BE2C (cell line): ENCODE measurements around the gene FAM32A.

Experiments
- DNase-seq: peaks from one replicate; pipeline ENCODE4 v3.0.0-alpha.2; 2020
- H3K27me3 ChIP-seq: fragments of 250-450 bp; sonication (Bioruptor Pico); 2 replicates; pipeline ENCODE4 v1.5.1; 2020; ENCODE audit warnings: mild to moderate bottlenecking
- H3K36me3 ChIP-seq: fragments of 250-450 bp; sonication (Bioruptor Pico); 2 replicates; pipeline ENCODE4 v1.5.1; 2020; ENCODE audit warnings: mild to moderate bottlenecking
- H3K4me1 ChIP-seq: fragments of 250-450 bp; sonication (Bioruptor Pico); 2 replicates; pipeline ENCODE4 v1.5.1; 2020
- H3K4me3 ChIP-seq: 2 replicates; pipeline ENCODE4 v1.5.1; 2011; ENCODE audit warnings: low read depth, low read length
- H3K9me3 ChIP-seq: fragments of 250-450 bp; sonication (Bioruptor Pico); 2 replicates; pipeline ENCODE4 v1.5.1; 2020
- TF ChIP-seq, protein P1 (sequence below): IDR thresholded peaks from 2 replicates; pipeline ENCODE4 v1.5.1; 2012; ENCODE audit warnings: mild to moderate bottlenecking, low read depth, low read length

Gene FAM32A

DNA sequence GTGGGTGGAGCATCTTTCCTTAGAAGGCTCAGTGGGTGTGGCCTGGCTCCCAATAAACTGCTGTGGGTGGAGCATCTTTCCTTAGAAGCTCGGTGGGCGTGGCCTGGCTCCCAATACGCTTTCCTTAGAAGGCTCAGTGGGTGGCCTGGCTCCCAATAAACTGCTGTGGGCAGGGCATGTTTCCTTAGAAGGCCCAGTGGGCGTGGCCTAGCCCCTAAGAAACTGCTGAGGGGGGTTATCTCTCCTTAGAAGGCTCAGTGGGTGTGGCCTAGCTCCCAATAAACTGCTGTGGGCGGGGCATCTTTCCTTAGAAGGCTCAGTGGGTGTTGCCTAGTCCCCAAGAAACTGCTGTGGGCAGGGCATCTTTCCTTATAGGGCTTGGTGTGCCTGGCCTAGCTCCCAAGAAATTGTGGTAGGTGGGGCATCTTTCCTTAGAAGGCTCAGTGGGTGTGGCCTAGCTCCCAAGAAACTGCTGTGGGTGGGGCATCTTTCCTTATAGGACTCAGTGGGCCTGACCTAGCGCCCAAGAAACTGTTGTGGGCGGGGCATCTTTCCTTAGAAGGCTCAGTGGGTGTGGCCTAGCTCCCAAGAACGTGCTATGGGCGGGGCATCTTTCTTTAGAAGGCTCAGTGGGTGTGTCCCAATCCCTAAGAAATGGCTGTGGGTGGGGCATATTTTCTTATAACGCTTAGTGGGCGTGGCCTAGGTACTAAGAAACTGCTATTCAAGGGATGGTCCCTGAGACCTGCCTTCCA, 31.5 kb upstream of the FAM32A start:
- Histone ChIP-seq H3K9me3 (no peaks in the 10 kb centered on the region; the same call in 1 of the 2 replicates), H3K4me1 (no peaks in the 10 kb centered on the region), H3K36me3 (no peaks in the 10 kb centered on the region), H3K4me3 (no peak overlapping the region), H3K27me3 (no peaks in the 10 kb centered on the region)
- DNase-seq = peak; percentile 40
- TF ChIP-seq, protein P1, sequence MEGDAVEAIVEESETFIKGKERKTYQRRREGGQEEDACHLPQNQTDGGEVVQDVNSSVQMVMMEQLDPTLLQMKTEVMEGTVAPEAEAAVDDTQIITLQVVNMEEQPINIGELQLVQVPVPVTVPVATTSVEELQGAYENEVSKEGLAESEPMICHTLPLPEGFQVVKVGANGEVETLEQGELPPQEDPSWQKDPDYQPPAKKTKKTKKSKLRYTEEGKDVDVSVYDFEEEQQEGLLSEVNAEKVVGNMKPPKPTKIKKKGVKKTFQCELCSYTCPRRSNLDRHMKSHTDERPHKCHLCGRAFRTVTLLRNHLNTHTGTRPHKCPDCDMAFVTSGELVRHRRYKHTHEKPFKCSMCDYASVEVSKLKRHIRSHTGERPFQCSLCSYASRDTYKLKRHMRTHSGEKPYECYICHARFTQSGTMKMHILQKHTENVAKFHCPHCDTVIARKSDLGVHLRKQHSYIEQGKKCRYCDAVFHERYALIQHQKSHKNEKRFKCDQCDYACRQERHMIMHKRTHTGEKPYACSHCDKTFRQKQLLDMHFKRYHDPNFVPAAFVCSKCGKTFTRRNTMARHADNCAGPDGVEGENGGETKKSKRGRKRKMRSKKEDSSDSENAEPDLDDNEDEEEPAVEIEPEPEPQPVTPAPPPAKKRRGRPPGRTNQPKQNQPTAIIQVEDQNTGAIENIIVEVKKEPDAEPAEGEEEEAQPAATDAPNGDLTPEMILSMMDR = no peak

DNA sequence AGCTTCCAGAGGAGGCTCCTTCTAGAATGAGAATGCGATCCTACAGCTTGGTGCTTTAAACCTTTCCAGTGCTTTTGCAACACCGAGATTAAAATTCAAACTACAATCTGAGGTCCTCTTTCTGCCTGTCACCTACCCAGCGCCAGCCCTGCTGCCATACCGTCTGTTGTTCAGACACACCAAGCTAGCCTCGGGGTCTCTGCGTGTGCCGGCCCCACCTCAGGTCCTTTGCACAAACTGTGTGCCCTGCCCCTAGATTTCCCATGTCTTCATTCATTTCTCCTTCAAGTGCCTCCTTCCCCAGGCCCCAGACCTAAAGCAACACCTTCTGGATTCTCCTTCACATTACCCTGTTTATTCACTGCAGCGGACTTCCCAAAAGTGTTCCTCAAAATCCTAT, 30.7 kb upstream of the FAM32A start:
- H3K36me3 ChIP-seq = no peaks in the 10 kb centered on the region
- no peaks in the 10 kb centered on the region for H3K4me1 ChIP-seq
- no peaks in the 10 kb centered on the region for H3K9me3 ChIP-seq
- TF ChIP-seq, protein P1 = no peak
- H3K4me3 ChIP-seq = no peak overlapping the region
- DNase-seq = no peak
- no peaks in the 10 kb centered on the region for H3K27me3 ChIP-seq

DNA sequence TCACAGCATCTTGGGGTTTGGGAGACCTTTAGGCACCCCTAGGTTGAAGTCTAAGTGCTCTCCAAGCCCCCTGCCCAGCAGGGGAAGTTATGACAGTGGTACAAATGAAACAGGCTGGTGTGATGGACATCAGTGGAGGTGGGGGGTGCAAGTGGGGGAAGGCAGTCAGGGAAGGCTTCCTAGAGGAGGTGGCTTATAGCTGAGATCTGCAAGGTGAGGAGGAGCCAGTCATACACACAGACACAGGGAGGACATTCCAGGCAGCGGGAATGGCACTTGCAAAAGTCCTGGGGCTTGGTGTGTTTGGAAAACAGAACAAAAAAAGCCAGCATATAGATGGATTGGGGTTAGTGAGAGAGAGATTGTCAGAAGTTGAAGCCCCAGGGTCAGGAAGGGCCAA, 30.1 kb upstream of the FAM32A start:
- no peak for DNase-seq
- Histone ChIP-seq H3K36me3 (no peaks in the 10 kb centered on the region), H3K4me1 (no peaks in the 10 kb centered on the region), H3K4me3 (no peak overlapping the region), H3K27me3 (no peaks in the 10 kb centered on the region), H3K9me3 (no peaks in the 10 kb centered on the region)
- TF ChIP-seq, protein P1 = no peak

DNA sequence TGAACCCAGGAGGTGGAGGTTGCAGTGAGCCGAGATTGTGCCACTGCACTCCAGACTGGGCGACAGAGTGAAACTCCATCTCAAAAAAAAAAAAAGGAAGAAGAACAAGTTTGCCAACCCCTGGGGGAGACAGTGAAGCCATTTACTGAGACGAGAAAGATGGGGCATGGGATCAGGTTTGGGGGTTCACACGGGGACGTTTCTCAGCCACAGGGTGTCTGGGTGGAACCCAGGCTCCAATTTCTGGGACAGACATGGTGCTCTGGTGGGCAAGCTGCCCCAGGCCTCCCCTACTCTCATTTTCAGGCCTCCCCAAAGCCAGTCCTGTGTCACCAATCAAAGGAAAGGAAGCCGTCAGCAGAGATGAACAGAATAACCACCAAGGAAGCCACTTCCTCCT, 28.3 kb upstream of the FAM32A start:
- Histone ChIP-seq H3K27me3 (no peaks in the 10 kb centered on the region), H3K36me3 (no peaks in the 10 kb centered on the region), H3K9me3 (no peaks in the 10 kb centered on the region), H3K4me3 (no peak overlapping the region), H3K4me1 (no peaks in the 10 kb centered on the region)
- TF ChIP-seq, protein P1 = no peak
- no peak for DNase-seq

DNA sequence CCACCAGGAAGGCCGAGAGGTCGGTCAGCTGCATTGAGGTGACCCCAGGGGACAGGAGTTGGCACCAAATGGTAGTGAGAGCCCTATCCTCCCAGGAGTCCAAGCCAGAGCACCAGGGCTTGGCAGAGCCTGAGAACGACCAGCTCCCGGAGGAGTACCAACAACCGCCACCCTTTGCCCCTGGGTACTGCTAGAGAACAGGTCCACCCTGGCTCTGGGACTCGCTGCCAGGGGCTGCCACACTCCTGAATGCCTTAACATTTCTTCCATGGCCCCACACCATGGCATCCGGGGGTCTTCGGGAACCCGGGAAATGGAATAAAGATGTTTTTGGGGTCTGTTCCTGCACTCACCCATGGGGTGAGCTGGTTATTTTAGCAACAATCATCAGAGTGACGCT, 27.6 kb upstream of the FAM32A start:
- H3K9me3 ChIP-seq = no peaks in the 10 kb centered on the region
- H3K4me1 ChIP-seq = no peaks in the 10 kb centered on the region
- no peak for DNase-seq
- no peaks in the 10 kb centered on the region for H3K36me3 ChIP-seq
- no peak overlapping the region for H3K4me3 ChIP-seq
- no peaks in the 10 kb centered on the region for H3K27me3 ChIP-seq
- TF ChIP-seq, protein P1 = no peak

DNA sequence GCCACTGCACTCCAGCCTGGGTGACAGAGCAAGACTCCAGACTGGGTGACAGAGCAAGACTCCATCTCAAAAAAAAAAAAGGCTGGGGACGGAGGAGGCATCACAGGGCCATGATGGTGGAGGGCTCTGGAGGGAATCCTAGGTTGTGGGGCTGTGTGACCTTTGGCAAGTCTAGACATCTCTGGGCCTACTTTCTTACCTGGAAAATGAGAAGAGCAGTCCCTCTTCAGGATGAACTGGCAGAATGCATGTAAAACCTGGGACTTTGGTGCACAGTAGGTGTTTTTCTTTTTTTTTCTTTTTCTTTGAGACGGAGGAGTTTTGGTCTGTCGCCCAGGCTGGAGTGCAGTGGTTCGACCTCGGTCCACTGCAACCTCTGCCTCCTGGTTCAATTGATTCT, 25.6 kb upstream of the FAM32A start:
- H3K9me3 ChIP-seq = no peaks in the 10 kb centered on the region
- H3K4me3 ChIP-seq = no peak overlapping the region
- no peaks in the 10 kb centered on the region for H3K4me1 ChIP-seq
- DNase-seq = no peak
- H3K27me3 ChIP-seq = no peaks in the 10 kb centered on the region
- TF ChIP-seq, protein P1 = no peak
- H3K36me3 ChIP-seq = no peaks in the 10 kb centered on the region
